WTC11 (cell line): ENCODE data around the gene DUSP19. TPM values are rescaled to one million over a fixed set of nuclear protein-coding genes. Genes with fewer than 3 reads are reported as not detected.

Source experiments
- ATAC-seq: fragments of 200-7000 bp; cut with Tn5 transposase; 2 replicates; pipeline ENCODE4 v1.10.0; 2021; ENCODE audit warnings: mild to moderate bottlenecking, moderate library complexity
- CTCF ChIA-PET: fragments of 300-600 bp; sonication (Branson Sonifier 250); formaldehyde crosslinking; loops from one replicate; lab custom pipeline; 2021; ENCODE audit warnings: antibody characterized with exemption; lab: Charles Lee
- POLR2A ChIA-PET: fragments of 350-600 bp; sonication (Branson Sonifier 250); formaldehyde crosslinking; loops from one replicate; lab custom pipeline; 2021; ENCODE audit warnings: antibody characterized with exemption; lab: Charles Lee
- DNase-seq: peaks from one replicate; pipeline ENCODE4 v3.0.0; 2021; ENCODE audit warnings: low spot score
- H3K27ac Mint-ChIP-seq: 2 replicates; pipeline ENCODE4 v1.8.0; 2021; ENCODE audit warnings: mixed read lengths
- H3K27me3 Mint-ChIP-seq: 2 replicates; pipeline ENCODE4 v1.8.0; 2021; ENCODE audit warnings: low read depth, mild to moderate bottlenecking, moderate library complexity, mixed read lengths
- H3K36me3 Mint-ChIP-seq: 2 replicates; pipeline ENCODE4 v1.8.0; 2021; ENCODE audit warnings: mixed read lengths
- H3K4me1 Mint-ChIP-seq: 2 replicates; pipeline ENCODE4 v1.8.0; 2022; ENCODE audit warnings: mixed read lengths
- H3K4me3 Mint-ChIP-seq: 2 replicates; pipeline ENCODE4 v1.8.0; 2021; ENCODE audit warnings: mild to moderate bottlenecking, moderate library complexity, mixed read lengths
- H3K9me3 Mint-ChIP-seq: 2 replicates; pipeline ENCODE4 v1.8.0; 2021; ENCODE audit warnings: mixed read lengths
- ELF4 ChIP-seq: sonication (generic); formaldehyde crosslinking; IDR thresholded peaks from 2 replicates; pipeline ENCODE4 v1.8.1; 2022; ENCODE audit warnings: low read depth, mild to moderate bottlenecking, moderate library complexity, missing genetic modification reagents
- FOXJ3 ChIP-seq: sonication (generic); formaldehyde crosslinking; IDR thresholded peaks from 2 replicates; pipeline ENCODE4 v1.9.0; 2021; ENCODE audit warnings: missing genetic modification reagents, mild to moderate bottlenecking, borderline replicate concordance
- FOXP1 ChIP-seq: sonication (generic); formaldehyde crosslinking; IDR thresholded peaks from 2 replicates; pipeline ENCODE4 v1.8.0; 2022; ENCODE audit warnings: missing genetic modification reagents, mild to moderate bottlenecking, moderate library complexity, borderline replicate concordance
- GRHL2 ChIP-seq: fragments of 250-450 bp; sonication (Bioruptor Pico); IDR thresholded peaks from 2 replicates; pipeline ENCODE4 v1.8.0; 2022; ENCODE audit warnings: mild to moderate bottlenecking, moderate library complexity; ENCODE audit not compliant: insufficient replicate concordance, severe bottlenecking
- GTF2I ChIP-seq: fragments of 250-450 bp; sonication (Bioruptor Pico); conservative IDR thresholded peaks from 2 replicates; pipeline ENCODE4 v1.4.0; 2021; ENCODE audit warnings: mild to moderate bottlenecking
- IRF2 ChIP-seq: sonication (generic); formaldehyde crosslinking; IDR thresholded peaks from 2 replicates; pipeline ENCODE4 v1.8.0; 2022; ENCODE audit warnings: low read depth, missing genetic modification reagents, borderline replicate concordance
- JAZF1 ChIP-seq: fragments of 250-450 bp; sonication (Bioruptor Pico); IDR thresholded peaks from 2 replicates; pipeline ENCODE4 v1.9.0; 2021; ENCODE audit warnings: moderate library complexity, mild to moderate bottlenecking, inconsistent platforms
- NR1H2 ChIP-seq: sonication (generic); formaldehyde crosslinking; IDR thresholded peaks from 2 replicates; pipeline ENCODE4 v1.9.0; 2021; ENCODE audit warnings: mild to moderate bottlenecking, moderate library complexity, missing genetic modification reagents
- OVOL2 ChIP-seq: fragments of 250-450 bp; sonication (Bioruptor Pico); IDR thresholded peaks from 2 replicates; pipeline ENCODE4 v1.9.0; 2021; ENCODE audit warnings: mild to moderate bottlenecking, borderline replicate concordance
- RELA ChIP-seq: sonication (generic); formaldehyde crosslinking; IDR thresholded peaks from 2 replicates; pipeline ENCODE4 v1.8.1; 2022; ENCODE audit warnings: missing genetic modification reagents, mild to moderate bottlenecking, borderline replicate concordance
- RORB ChIP-seq: fragments of 250-450 bp; sonication (Bioruptor Pico); IDR thresholded peaks from 2 replicates; pipeline ENCODE4 v1.9.0; 2021; ENCODE audit warnings: mild to moderate bottlenecking
- SMAD3 ChIP-seq: sonication (generic); formaldehyde crosslinking; IDR thresholded peaks from 2 replicates; pipeline ENCODE4 v1.8.0; 2022; ENCODE audit warnings: missing genetic modification reagents, mild to moderate bottlenecking, borderline replicate concordance
- SMAD4 ChIP-seq: sonication (generic); formaldehyde crosslinking; IDR thresholded peaks from 2 replicates; pipeline ENCODE4 v1.8.0; 2022; ENCODE audit warnings: mild to moderate bottlenecking, missing genetic modification reagents
- SOX15 ChIP-seq: fragments of 250-450 bp; sonication (Bioruptor Pico); IDR thresholded peaks from 2 replicates; pipeline ENCODE4 v1.9.0; 2021; ENCODE audit warnings: mild to moderate bottlenecking
- TP53 ChIP-seq: sonication (generic); formaldehyde crosslinking; IDR thresholded peaks from 2 replicates; pipeline ENCODE4 v1.8.1; 2023; ENCODE audit warnings: mild to moderate bottlenecking, missing genetic modification reagents
- ZNF121 ChIP-seq: sonication (generic); formaldehyde crosslinking; IDR thresholded peaks from 2 replicates; pipeline ENCODE4 v1.8.0; 2023; ENCODE audit warnings: missing genetic modification reagents
- ZNF138 ChIP-seq: sonication (generic); formaldehyde crosslinking; conservative IDR thresholded peaks from 2 replicates; pipeline ENCODE4 v1.8.1; 2022; ENCODE audit warnings: mild to moderate bottlenecking, moderate library complexity, missing genetic modification reagents
- ZNF219 ChIP-seq: sonication (generic); formaldehyde crosslinking; IDR thresholded peaks from 2 replicates; pipeline ENCODE4 v1.8.0; 2023; ENCODE audit warnings: missing genetic modification reagents, mild to moderate bottlenecking, borderline replicate concordance
- ZNF317 ChIP-seq: sonication (generic); formaldehyde crosslinking; IDR thresholded peaks from 2 replicates; pipeline ENCODE4 v1.8.1; 2023; ENCODE audit warnings: low read depth, mild to moderate bottlenecking, moderate library complexity, missing genetic modification reagents, borderline replicate concordance
- ZNF416 ChIP-seq: fragments of 250-450 bp; sonication (Bioruptor Pico); IDR thresholded peaks from 2 replicates; pipeline ENCODE4 v1.9.0; 2021; ENCODE audit warnings: mild to moderate bottlenecking, inconsistent platforms
- total RNA-seq: library from RNA; stranded (reverse); gene quantifications from 3 replicates; pipeline ENCODE4 v1.2.3, GENCODE V29; 2021
- TF ChIP-seq, protein P1 (sequence below): sonication (generic); formaldehyde crosslinking; IDR thresholded peaks from 2 replicates; pipeline ENCODE4 v1.8.0; 2022; ENCODE audit warnings: mild to moderate bottlenecking, missing genetic modification reagents
- TF ChIP-seq, protein P2 (sequence below): sonication (generic); formaldehyde crosslinking; IDR thresholded peaks from 2 replicates; pipeline ENCODE4 v1.8.1; 2022; ENCODE audit warnings: low read depth, missing genetic modification reagents, borderline replicate concordance
- TF ChIP-seq, protein P3 (sequence below): sonication (generic); formaldehyde crosslinking; IDR thresholded peaks from 2 replicates; pipeline ENCODE4 v1.8.1; 2022; ENCODE audit warnings: mild to moderate bottlenecking, moderate library complexity, missing genetic modification reagents
- TF ChIP-seq, protein P4 (sequence below): fragments of 250-450 bp; sonication (Bioruptor Pico); IDR thresholded peaks from 2 replicates; pipeline ENCODE4 v1.9.0; 2021; ENCODE audit warnings: mild to moderate bottlenecking

DUSP19 gene
- total RNA-seq, 1 experiment from 2014 or later: 3.9 TPM

DNA sequence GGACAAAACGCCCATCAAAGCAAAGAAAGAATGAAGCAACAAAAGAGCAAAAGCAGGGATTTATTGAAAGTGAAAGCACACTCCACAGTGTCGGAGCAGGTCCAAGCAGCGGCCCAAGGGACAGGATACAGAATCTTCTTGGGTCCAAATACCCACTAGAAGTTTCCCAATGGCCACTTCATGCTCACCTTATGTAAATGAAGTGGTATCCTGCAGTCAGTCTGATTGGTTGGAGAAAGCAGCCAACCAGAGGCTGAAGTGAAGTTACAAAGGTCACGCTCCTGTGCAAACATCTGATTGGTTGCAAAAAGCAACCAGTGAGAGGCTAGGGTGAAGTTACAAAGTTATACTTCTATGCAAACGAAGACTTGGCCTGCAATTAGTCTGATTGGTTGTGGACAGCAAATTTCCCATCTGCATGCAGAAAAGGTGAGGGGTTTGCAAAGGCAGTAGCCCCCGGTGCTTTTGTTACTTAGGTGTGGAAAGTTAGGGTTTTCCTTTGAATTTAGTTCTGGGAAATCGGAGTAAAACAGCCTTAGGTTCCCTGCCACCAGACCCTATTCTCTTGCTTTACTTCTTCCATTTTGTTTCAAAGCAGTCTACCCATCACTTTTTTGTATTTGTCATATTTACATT is 12.9 kb downstream of the DUSP19 start:
- no peak for ATAC-seq
- DNase-seq: no peak
- Mint-ChIP-seq H3K27me3 (no peaks in the 10 kb centered on the region), H3K36me3 (no peaks in the 10 kb centered on the region), H3K9me3 (peaks cover 5% of the 10 kb centered on the region; the same call in 1 of the 2 replicates), H3K27ac (no peak overlapping the region), H3K4me1 (peaks cover 16% of the 10 kb centered on the region), H3K4me3 (no peak overlapping the region)
- ChIA-PET POLR2A (no interaction called here), CTCF (no interaction called here)
- TF ChIP-seq TP53 (no peak), OVOL2 (CRISPR knock-in tag) (no peak), ELF4 (CRISPR knock-in tag) (no peak), SMAD3 (no peak), RELA (CRISPR knock-in tag) (no peak)
- TF ChIP-seq, protein P1, sequence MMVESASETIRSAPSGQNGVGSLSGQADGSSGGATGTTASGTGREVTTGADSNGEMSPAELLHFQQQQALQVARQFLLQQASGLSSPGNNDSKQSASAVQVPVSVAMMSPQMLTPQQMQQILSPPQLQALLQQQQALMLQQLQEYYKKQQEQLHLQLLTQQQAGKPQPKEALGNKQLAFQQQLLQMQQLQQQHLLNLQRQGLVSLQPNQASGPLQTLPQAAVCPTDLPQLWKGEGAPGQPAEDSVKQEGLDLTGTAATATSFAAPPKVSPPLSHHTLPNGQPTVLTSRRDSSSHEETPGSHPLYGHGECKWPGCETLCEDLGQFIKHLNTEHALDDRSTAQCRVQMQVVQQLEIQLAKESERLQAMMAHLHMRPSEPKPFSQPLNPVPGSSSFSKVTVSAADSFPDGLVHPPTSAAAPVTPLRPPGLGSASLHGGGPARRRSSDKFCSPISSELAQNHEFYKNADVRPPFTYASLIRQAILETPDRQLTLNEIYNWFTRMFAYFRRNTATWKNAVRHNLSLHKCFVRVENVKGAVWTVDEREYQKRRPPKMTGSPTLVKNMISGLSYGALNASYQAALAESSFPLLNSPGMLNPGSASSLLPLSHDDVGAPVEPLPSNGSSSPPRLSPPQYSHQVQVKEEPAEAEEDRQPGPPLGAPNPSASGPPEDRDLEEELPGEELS (CRISPR knock-in tag): no peak
- TF ChIP-seq, protein P2, sequence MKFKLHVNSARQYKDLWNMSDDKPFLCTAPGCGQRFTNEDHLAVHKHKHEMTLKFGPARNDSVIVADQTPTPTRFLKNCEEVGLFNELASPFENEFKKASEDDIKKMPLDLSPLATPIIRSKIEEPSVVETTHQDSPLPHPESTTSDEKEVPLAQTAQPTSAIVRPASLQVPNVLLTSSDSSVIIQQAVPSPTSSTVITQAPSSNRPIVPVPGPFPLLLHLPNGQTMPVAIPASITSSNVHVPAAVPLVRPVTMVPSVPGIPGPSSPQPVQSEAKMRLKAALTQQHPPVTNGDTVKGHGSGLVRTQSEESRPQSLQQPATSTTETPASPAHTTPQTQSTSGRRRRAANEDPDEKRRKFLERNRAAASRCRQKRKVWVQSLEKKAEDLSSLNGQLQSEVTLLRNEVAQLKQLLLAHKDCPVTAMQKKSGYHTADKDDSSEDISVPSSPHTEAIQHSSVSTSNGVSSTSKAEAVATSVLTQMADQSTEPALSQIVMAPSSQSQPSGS (CRISPR knock-in tag): no peak

DNA sequence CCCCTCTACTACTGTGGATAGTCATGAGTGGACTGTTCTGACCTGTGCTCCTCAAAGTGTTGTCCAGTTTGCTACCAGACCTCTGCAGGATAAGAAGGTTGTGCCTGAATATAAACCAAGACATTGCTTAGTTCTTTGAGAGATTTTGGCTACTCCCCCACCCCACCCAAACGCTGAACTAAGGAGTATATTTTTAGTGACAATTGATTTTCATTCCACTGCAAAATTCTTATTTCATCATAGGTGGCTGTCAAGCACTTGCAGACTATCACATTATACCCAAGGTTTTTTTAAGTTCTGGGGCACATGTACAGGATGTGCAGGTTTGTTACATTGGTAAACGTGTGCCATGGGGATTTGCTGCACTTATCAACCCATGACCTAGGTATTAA is 13.4 kb downstream of the DUSP19 start:
- ATAC-seq: no peak
- Mint-ChIP-seq H3K27ac (no peak overlapping the region), H3K4me1 (peaks cover 16% of the 10 kb centered on the region), H3K4me3 (no peak overlapping the region), H3K27me3 (no peaks in the 10 kb centered on the region), H3K9me3 (peaks cover 5% of the 10 kb centered on the region; the same call in 1 of the 2 replicates), H3K36me3 (no peaks in the 10 kb centered on the region)
- DNase-seq: no peak
- CTCF ChIA-PET: interaction anchor here (0.8 kb wide), 1 partner anchor 30 kb away, joined by 3 read pairs; no protein-coding TSS in a partner anchor
- POLR2A ChIA-PET: no interaction called here
- no peak for TF ChIP-seq RORB (CRISPR knock-in tag)
- TF ChIP-seq ZNF219 (CRISPR knock-in tag): no peak
- TF ChIP-seq ZNF121 (CRISPR knock-in tag): no peak
- TF ChIP-seq ZNF416 (CRISPR knock-in tag): no peak
- TF ChIP-seq, protein P3, sequence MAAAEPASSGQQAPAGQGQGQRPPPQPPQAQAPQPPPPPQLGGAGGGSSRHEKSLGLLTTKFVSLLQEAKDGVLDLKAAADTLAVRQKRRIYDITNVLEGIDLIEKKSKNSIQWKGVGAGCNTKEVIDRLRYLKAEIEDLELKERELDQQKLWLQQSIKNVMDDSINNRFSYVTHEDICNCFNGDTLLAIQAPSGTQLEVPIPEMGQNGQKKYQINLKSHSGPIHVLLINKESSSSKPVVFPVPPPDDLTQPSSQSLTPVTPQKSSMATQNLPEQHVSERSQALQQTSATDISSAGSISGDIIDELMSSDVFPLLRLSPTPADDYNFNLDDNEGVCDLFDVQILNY (CRISPR knock-in tag): no peak
- no peak for TF ChIP-seq JAZF1 (CRISPR knock-in tag)
- TF ChIP-seq ZNF317: no peak
- TF ChIP-seq FOXP1 (CRISPR knock-in tag): no peak
- TF ChIP-seq FOXJ3 (CRISPR knock-in tag): no peak
- no peak for TF ChIP-seq NR1H2 (CRISPR knock-in tag)
- TF ChIP-seq GTF2I (CRISPR knock-in tag): no peak

DNA sequence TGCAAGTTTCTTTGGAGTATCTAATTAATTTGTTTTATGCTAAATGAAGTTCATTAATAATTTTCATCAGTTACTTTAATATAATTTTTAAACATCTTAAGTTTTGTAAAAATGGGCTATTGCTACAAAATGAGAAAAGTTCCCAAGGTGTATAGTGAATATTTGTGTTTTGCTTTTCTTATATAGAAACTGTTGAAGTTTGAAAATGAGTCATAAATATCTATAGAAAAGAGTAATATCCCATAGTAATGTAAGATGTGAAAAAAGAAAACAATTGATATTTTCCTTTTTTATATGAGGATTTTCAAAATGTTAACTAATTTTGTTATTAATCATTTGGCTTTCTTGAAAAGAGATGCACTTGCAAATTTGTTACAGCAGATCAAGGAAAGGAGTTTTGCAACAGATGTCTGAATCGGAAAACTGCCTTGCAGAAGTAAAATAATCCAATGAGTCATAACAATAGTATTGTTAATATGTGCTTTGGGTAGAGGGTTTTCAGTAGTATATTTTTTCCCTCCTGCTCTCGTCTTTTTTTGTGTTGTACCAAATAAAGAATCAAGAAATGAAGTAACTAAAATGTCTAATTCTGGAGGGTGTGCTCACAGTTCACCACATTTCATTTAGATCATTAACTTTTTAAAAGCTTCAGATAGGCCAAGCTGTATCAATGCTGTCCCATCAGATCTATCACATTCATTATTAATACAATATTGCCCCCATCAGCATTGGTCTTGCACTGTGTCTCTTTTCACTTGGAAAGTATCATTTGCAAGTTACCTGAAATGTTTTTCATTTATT is 15.5 kb downstream of the DUSP19 start:
- H3K9me3 Mint-ChIP-seq: peaks cover 5% of the 10 kb centered on the region; the same call in 1 of the 2 replicates
- peaks cover 16% of the 10 kb centered on the region for H3K4me1 Mint-ChIP-seq
- CTCF ChIA-PET: interaction anchor here (0.9 to 1.7 kb wide), 4 partner anchors 15 to 250 kb away, joined by 3 to 5 read pairs (median 4); partner anchors contain the start of gene DUSP19
- H3K4me3 Mint-ChIP-seq: no peak overlapping the region
- DNase-seq: no peak
- H3K36me3 Mint-ChIP-seq: no peaks in the 10 kb centered on the region
- no peak for ATAC-seq
- no peaks in the 10 kb centered on the region for H3K27me3 Mint-ChIP-seq
- no peak overlapping the region for H3K27ac Mint-ChIP-seq
- POLR2A ChIA-PET: no interaction called here
- TF ChIP-seq, protein P4, sequence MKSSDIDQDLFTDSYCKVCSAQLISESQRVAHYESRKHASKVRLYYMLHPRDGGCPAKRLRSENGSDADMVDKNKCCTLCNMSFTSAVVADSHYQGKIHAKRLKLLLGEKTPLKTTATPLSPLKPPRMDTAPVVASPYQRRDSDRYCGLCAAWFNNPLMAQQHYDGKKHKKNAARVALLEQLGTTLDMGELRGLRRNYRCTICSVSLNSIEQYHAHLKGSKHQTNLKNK (CRISPR knock-in tag): no peak
- TF ChIP-seq GRHL2 (CRISPR knock-in tag): no peak
- no peak for TF ChIP-seq ZNF138 (CRISPR knock-in tag)
- TF ChIP-seq SOX15 (CRISPR knock-in tag): no peak
- no peak for TF ChIP-seq SMAD4 (CRISPR knock-in tag)
- no peak for TF ChIP-seq IRF2 (CRISPR knock-in tag)
- TF ChIP-seq FOXJ3 (CRISPR knock-in tag): no peak
- TF ChIP-seq, protein P1 (CRISPR knock-in tag): no peak
